Measurements from ENCODE around the gene WRAP73. TPM values are rescaled to one million over a fixed set of nuclear protein-coding genes. Genes with fewer than 3 reads are reported as not detected.

The WRAP73 gene
- total RNA-seq, 2 experiments from 2014 or later: 22.3 to 22.7 TPM

GRCh38 chr1:3607703-3608065 is 42.2 kb downstream of the WRAP73 start:
- H3K27ac Mint-ChIP-seq: no peak overlapping the region
- no peak overlapping the region for H3K27ac ChIP-seq (ENCODE audit: low read depth in 1 of 2, low read length in 2 of 2)
- no peaks in the 10 kb centered on the region for H3K36me3 Mint-ChIP-seq (ENCODE audit: low read depth)
- intact Hi-C loops (cut with DNase I, micrococcal nuclease): no loop called here
- TF ChIP-seq CTCF (IDR thresholded peaks at IDR 0.05): no peak
- H3K27me3 Mint-ChIP-seq: peaks cover 19% of the 10 kb centered on the region
- H3K4me3 Mint-ChIP-seq: no peak overlapping the region
- peaks cover 17 to 30% of the 10 kb centered on the region in 2 experiments for H3K27me3 ChIP-seq (ENCODE audit: control insufficient read depth in 1 of 2, insufficient read depth in 2 of 2, low read length in 2 of 2)
- ChIA-PET CTCF (no interaction called here), POLR2A (no interaction called here)
- ATAC-seq (ENCODE audit: poor library complexity) (no peak), DNase-seq (no peak)
- H3K36me3 ChIP-seq (ENCODE audit: insufficient read depth, low read length): no peaks in the 10 kb centered on the region
- peaks cover 0 to 22% of the 10 kb centered on the region in 2 experiments for H3K9me3 ChIP-seq (ENCODE audit: control insufficient read depth in 1 of 2, insufficient read depth in 1 of 2, low read length in 2 of 2)
- H3K4me1 ChIP-seq (ENCODE audit: insufficient read depth, low read length): peaks cover 23% of the 10 kb centered on the region
- H3K4me1 Mint-ChIP-seq (ENCODE audit: low read depth): peaks cover 15% of the 10 kb centered on the region
- no peaks in the 10 kb centered on the region for H3K9me3 Mint-ChIP-seq
- no peak overlapping the region for H3K4me3 ChIP-seq (ENCODE audit: low read length)

- H3K9me3 Mint-ChIP-seq: no peaks in the 10 kb centered on the region
- Histone ChIP-seq H3K4me1 (ENCODE audit: insufficient read depth, low read length) (peaks cover 22% of the 10 kb centered on the region), H3K36me3 (ENCODE audit: insufficient read depth, low read length) (no peaks in the 10 kb centered on the region), H3K27me3 (ENCODE audit: control insufficient read depth in 1 of 2, insufficient read depth in 2 of 2, low read length in 2 of 2) (peaks cover 14 to 25% of the 10 kb centered on the region in 2 experiments), H3K4me3 (ENCODE audit: low read length) (no peak overlapping the region), H3K27ac (ENCODE audit: low read depth in 1 of 2, low read length in 2 of 2) (no peak overlapping the region), H3K9me3 (ENCODE audit: control insufficient read depth in 1 of 2, insufficient read depth in 1 of 2, low read length in 2 of 2) (peaks cover 0 to 22% of the 10 kb centered on the region in 2 experiments)
- H3K27me3 Mint-ChIP-seq: peaks cover 15% of the 10 kb centered on the region
- no peak overlapping the region for H3K27ac Mint-ChIP-seq
- no peaks in the 10 kb centered on the region for H3K36me3 Mint-ChIP-seq (ENCODE audit: low read depth)
- H3K4me3 Mint-ChIP-seq: no peak overlapping the region
- no peak for DNase-seq
- TF ChIP-seq CTCF (IDR thresholded peaks at IDR 0.05): no peak
- ChIA-PET CTCF (no interaction called here), POLR2A (no interaction called here)
- ATAC-seq (ENCODE audit: poor library complexity): no peak
- intact Hi-C loops (cut with DNase I, micrococcal nuclease): no loop called here
- peaks cover 12% of the 10 kb centered on the region for H3K4me1 Mint-ChIP-seq (ENCODE audit: low read depth)
Measured at GRCh38 chr1:3606779-3607702, 42.9 kb downstream of the WRAP73 start.

- Histone ChIP-seq H3K4me3 (ENCODE audit: low read length) (no peak overlapping the region), H3K4me1 (ENCODE audit: insufficient read depth, low read length) (peaks cover 7% of the 10 kb centered on the region), H3K9me3 (ENCODE audit: control insufficient read depth in 1 of 2, insufficient read depth in 1 of 2, low read length in 2 of 2) (peaks cover 0 to 20% of the 10 kb centered on the region in 2 experiments), H3K27ac (ENCODE audit: low read depth in 1 of 2, low read length in 2 of 2) (no peak overlapping the region), H3K27me3 (ENCODE audit: control insufficient read depth in 1 of 2, insufficient read depth in 2 of 2, low read length in 2 of 2) (peaks cover 10 to 18% of the 10 kb centered on the region in 2 experiments), H3K36me3 (ENCODE audit: insufficient read depth, low read length) (no peaks in the 10 kb centered on the region)
- intact Hi-C loops (cut with DNase I, micrococcal nuclease): no loop called here
- TF ChIP-seq CTCF (IDR thresholded peaks at IDR 0.05): no peak
- Mint-ChIP-seq H3K36me3 (ENCODE audit: low read depth) (no peaks in the 10 kb centered on the region), H3K27ac (no peak overlapping the region), H3K27me3 (peaks cover 5% of the 10 kb centered on the region), H3K9me3 (no peaks in the 10 kb centered on the region), H3K4me1 (ENCODE audit: low read depth) (no peaks in the 10 kb centered on the region), H3K4me3 (no peak overlapping the region)
- CTCF ChIA-PET: no interaction called here
- POLR2A ChIA-PET: no interaction called here
- no peak for DNase-seq
- no peak for ATAC-seq (ENCODE audit: poor library complexity)
Measured at GRCh38 chr1:3604997-3605823, 44.7 kb downstream of the WRAP73 start.
